ENCODE data around the gene VAV3. TPM values are rescaled to one million over a fixed set of nuclear protein-coding genes. Genes with fewer than 3 reads are reported as not detected.

The VAV3 gene
- total and polyA plus RNA-seq, 10 of the 15 experiments (the other 5 are each of a cell fraction or from before 2014, with no cell fraction given): 0.84 to 5.5 (median 3.4) TPM

- H3K9me3 ChIP-seq (replicated peaks; ENCODE audit: control insufficient read depth, insufficient read depth, low read length): no peaks in the 10 kb centered on the region; the same call in 2 of the 3 replicates
- no peak overlapping the region for H3K4me3 ChIP-seq
- in situ Hi-C loops (cut with MboI) (no loop called here), intact Hi-C loops (cut with micrococcal nuclease; ENCODE audit: unreplicated experiment) (no loop called here)
- H3K27ac ChIP-seq (ENCODE audit: control insufficient read depth, insufficient read depth): no peak overlapping the region
- POLR2A ChIA-PET: no interaction called here
- no peak for ATAC-seq
- no peaks in the 10 kb centered on the region for H4K20me1 ChIP-seq (ENCODE audit: control insufficient read depth, insufficient read depth)
- no peak overlapping the region for H3K9ac ChIP-seq (ENCODE audit: control insufficient read depth, insufficient read depth, low read length)
- no TSS peak for BruUV-seq (replicated peaks)
- DNase-seq (ENCODE audit: low read depth, low spot score): no peak
- no peaks in the 10 kb centered on the region for H3K4me1 ChIP-seq (ENCODE audit: control insufficient read depth, insufficient read depth, low read length)
- H3K27me3 ChIP-seq (replicated peaks in 1 of 2; ENCODE audit: control insufficient read depth in 2 of 2, insufficient read depth in 2 of 2, low read length in 1 of 2): no peaks in the 10 kb centered on the region
- SMC1A ChIA-PET (ENCODE audit: uncharacterized antibody, unreplicated experiment): no interaction called here
- CTCF ChIA-PET: interaction anchor here (0.9 kb wide), 1 partner anchor 9 kb away, joined by 3 read pairs; no protein-coding TSS in a partner anchor
- TF ChIP-seq HDAC6 (IDR thresholded peaks at IDR 0.05; ENCODE audit: unreplicated experiment) (no peak), ETV6 (conservative IDR thresholded peaks at IDR 0.05 in 1 of 2, IDR thresholded peaks at IDR 0.05 in 1 of 2; ENCODE audit: borderline replicate concordance in 1 of 2, low read depth in 1 of 2) (no peak), BMI1 (IDR thresholded peaks at IDR 0.05; ENCODE audit: borderline replicate concordance) (no peak), RAD51 (IDR thresholded peaks at IDR 0.05) (no peak), TAF1 (IDR thresholded peaks at IDR 0.05; ENCODE audit: borderline replicate concordance, low read depth, low read length) (no peak), CHD2 (IDR thresholded peaks at IDR 0.05; ENCODE audit: borderline replicate concordance, low read depth, low read length) (no peak), REST (IDR thresholded peaks at IDR 0.05; ENCODE audit: low read depth, low read length) (no peak), ESRRA (IDR thresholded peaks at IDR 0.05; ENCODE audit: low read length) (no peak), ZNF687 (IDR thresholded peaks at IDR 0.05) (no peak), ZBTB4 (CRISPR knock-in tag; IDR thresholded peaks at IDR 0.05) (no peak), NFYA (IDR thresholded peaks at IDR 0.05; ENCODE audit: borderline replicate concordance, low read depth, low read length) (no peak), BRCA1 (IDR thresholded peaks at IDR 0.05; ENCODE audit: low read depth, low read length) (no peak), ZNF622 (IDR thresholded peaks at IDR 0.05) (no peak), CHD1 (IDR thresholded peaks at IDR 0.05; ENCODE audit: low read depth, low read length) (no peak)
- no peak overlapping the region for H2AFZ ChIP-seq (ENCODE audit: control insufficient read depth, low read depth, low read length)
- no peak for FAIRE-seq
- no peaks in the 10 kb centered on the region; a peak in 1 of 4 replicates for H3K36me3 ChIP-seq (ENCODE audit: control insufficient read depth in 2 of 2, insufficient read depth in 2 of 2, low read length in 1 of 2)
- RAD21 ChIA-PET (ENCODE audit: unreplicated experiment): no interaction called here
- no peaks in the 10 kb centered on the region for H3K79me2 ChIP-seq (ENCODE audit: control insufficient read depth, insufficient read depth, low read length)
- H3K4me2 ChIP-seq (ENCODE audit: control insufficient read depth, insufficient read depth): no peak overlapping the region
These were observed 347.5 kb downstream of the VAV3 start for GRCh38 chr1:107617456-107617855.

Data from GM12878 (cell line).